GM18526 (cell line): ENCODE data around the gene NEB.

Experiments
- POLR2A ChIP-seq: IDR thresholded peaks from 3 replicates; pipeline ENCODE4 v1.6.1; 2011; ENCODE audit not compliant: insufficient read length; ENCODE audit errors: extremely low read depth

Gene NEB

GRCh38 chr2:151727593-151728552 is 6.4 kb downstream of the NEB start:
- TF ChIP-seq POLR2A, result no peak

- TF ChIP-seq POLR2A, result no peak
Measured at GRCh38 chr2:151721161-151721560, 13.1 kb downstream of the NEB start.

GRCh38 chr2:151720521-151720920 is 13.8 kb downstream of the NEB start:
- no peak for TF ChIP-seq POLR2A

- no peak for TF ChIP-seq POLR2A
Measured at GRCh38 chr2:151718796-151719195, 15.5 kb downstream of the NEB start.

GRCh38 chr2:151718247-151718646 is 16.0 kb downstream of the NEB start:
- TF ChIP-seq POLR2A, result no peak

GRCh38 chr2:151716721-151717120 is 17.6 kb downstream of the NEB start:
- no peak for TF ChIP-seq POLR2A

- no peak for TF ChIP-seq POLR2A
Measured at GRCh38 chr2:151713291-151713903, 20.9 kb downstream of the NEB start.

GRCh38 chr2:151711025-151711424 is 23.3 kb downstream of the NEB start:
- TF ChIP-seq POLR2A, result no peak

GRCh38 chr2:151708788-151709187 is 25.5 kb downstream of the NEB start:
- TF ChIP-seq POLR2A, result no peak

GRCh38 chr2:151707857-151708256 is 26.4 kb downstream of the NEB start:
- TF ChIP-seq POLR2A, result no peak

- TF ChIP-seq POLR2A, result no peak
Measured at GRCh38 chr2:151695778-151696177, 38.5 kb downstream of the NEB start.

GRCh38 chr2:151691631-151692030 is 42.6 kb downstream of the NEB start:
- TF ChIP-seq POLR2A, result no peak

- TF ChIP-seq POLR2A, result no peak
Measured at GRCh38 chr2:151688719-151689118, 45.6 kb downstream of the NEB start.

GRCh38 chr2:151682459-151683003 is 51.7 kb downstream of the NEB start:
- no peak for TF ChIP-seq POLR2A

GRCh38 chr2:151681051-151681450 is 53.2 kb downstream of the NEB start:
- TF ChIP-seq POLR2A, result no peak

- no peak for TF ChIP-seq POLR2A
Measured at GRCh38 chr2:151679994-151680393, 54.3 kb downstream of the NEB start.
